Ectodermal cell (in vitro differentiated cells): ENCODE results near the gene ACVR2A.

Source experiments
- H3K27ac ChIP-seq: 2 replicates; pipeline ENCODE4 v1.7.0; 2013; ENCODE audit warnings: mild to moderate bottlenecking, low read depth, low read length; ENCODE audit not compliant: insufficient read depth, poor library complexity, severe bottlenecking
- H3K27me3 ChIP-seq: 2 replicates; pipeline ENCODE4 v1.7.0; 2013; ENCODE audit warnings: mild to moderate bottlenecking, low read length; ENCODE audit not compliant: insufficient read depth, control insufficient read depth, poor library complexity, severe bottlenecking
- H3K36me3 ChIP-seq: one replicate; pipeline ENCODE4 v1.7.0; 2013; ENCODE audit warnings: low read length; ENCODE audit not compliant: control insufficient read depth, insufficient read depth
- H3K4me1 ChIP-seq: one replicate; pipeline ENCODE4 v1.7.0; 2013; ENCODE audit warnings: low read length; ENCODE audit not compliant: control insufficient read depth, insufficient read depth
- H3K4me3 ChIP-seq: 2 replicates; pipeline ENCODE4 v1.7.0; 2013; ENCODE audit warnings: low read depth, low read length, control low read depth; ENCODE audit not compliant: insufficient read depth
- H3K9me3 ChIP-seq: 2 replicates; pipeline ENCODE4 v1.7.0; 2013; ENCODE audit warnings: mild to moderate bottlenecking, low read length, moderate library complexity; ENCODE audit not compliant: control insufficient read depth
- WGBS, 2 experiments: methylation state at CpG; one replicate each; pipeline ENCODE4 v1.1.7; 2013; ENCODE audit warnings: missing lambda C conversion rate in 2 of 2; 5-methylcytosine and 5-hydroxymethylcytosine counted together

The ACVR2A gene

DNA sequence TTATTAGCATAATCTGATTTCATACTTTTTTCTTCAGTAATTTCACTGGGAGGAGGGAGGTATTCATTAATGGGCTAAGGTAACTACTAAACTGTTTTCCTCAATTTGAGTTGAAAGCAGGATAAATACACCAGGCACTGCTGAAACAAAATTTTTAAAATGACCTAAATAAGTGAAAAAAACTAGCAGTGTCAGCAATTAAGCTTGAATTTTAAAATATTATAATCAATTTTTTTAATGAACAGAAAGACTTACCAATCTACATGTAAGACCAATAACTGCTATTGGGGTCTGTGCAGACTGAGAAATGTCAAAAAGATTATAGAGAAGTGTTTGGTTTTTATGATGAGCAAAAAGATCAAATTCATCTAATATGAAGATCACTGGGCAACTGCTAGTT is 107.3 kb downstream of the ACVR2A start:
- Histone ChIP-seq H3K4me3 (no peak overlapping the region), H3K9me3 (no peaks in the 10 kb centered on the region), H3K27ac (no peak overlapping the region), H3K36me3 (peaks cover 8% of the 10 kb centered on the region), H3K27me3 (no peaks in the 10 kb centered on the region), H3K4me1 (no peaks in the 10 kb centered on the region)

DNA sequence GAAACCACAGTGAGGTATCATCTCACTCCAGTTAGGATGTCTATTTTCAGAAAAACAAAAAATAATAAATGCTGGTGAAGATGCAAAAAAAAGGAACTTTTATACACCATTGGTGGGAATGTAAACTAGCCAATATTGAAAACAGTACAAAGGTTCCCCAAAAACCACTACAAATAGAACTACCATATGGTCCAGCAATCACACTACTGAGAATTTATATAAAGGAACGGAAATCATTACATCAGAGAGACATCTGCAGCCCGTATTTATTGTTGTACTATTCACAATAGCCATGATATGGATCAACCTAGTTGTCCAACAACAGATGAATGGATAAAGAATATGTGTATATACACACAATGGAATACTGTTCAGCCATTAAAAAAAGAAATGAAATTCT is 123.7 kb downstream of the ACVR2A start:
- no peaks in the 10 kb centered on the region for H3K27me3 ChIP-seq
- no peak overlapping the region for H3K4me3 ChIP-seq
- no peaks in the 10 kb centered on the region for H3K9me3 ChIP-seq
- no peaks in the 10 kb centered on the region for H3K36me3 ChIP-seq
- H3K4me1 ChIP-seq = no peaks in the 10 kb centered on the region
- WGBS, 2 experiments = 100% methylated on average over 2 of the region's 2 CpGs
- H3K27ac ChIP-seq = no peak overlapping the region

DNA sequence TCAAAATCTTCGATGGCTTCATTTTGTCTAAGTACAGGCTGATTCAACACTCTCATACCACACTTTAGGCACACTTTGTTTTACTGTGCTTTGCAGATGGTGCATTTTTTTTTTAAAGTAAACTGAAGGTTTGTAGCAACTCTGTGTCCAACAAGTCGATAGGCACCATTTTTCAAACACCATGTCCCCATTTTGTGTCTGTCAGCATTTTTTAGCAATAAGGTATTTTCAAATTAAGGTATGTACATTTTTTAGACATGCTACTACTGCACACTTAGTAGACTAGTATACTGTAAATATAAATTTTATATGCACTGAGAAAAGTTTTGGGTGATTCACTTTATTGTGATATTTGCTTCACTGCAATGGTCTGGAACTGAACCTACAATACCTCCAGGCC is 131.3 kb downstream of the ACVR2A start:
- H3K4me1 ChIP-seq = no peaks in the 10 kb centered on the region
- H3K27me3 ChIP-seq = no peaks in the 10 kb centered on the region
- H3K9me3 ChIP-seq = no peaks in the 10 kb centered on the region
- H3K27ac ChIP-seq = no peak overlapping the region
- H3K4me3 ChIP-seq = no peak overlapping the region
- no peaks in the 10 kb centered on the region for H3K36me3 ChIP-seq
- WGBS, 2 experiments = 96 to 100% methylated on average over 1 to 2 of the region's 2 CpGs

DNA sequence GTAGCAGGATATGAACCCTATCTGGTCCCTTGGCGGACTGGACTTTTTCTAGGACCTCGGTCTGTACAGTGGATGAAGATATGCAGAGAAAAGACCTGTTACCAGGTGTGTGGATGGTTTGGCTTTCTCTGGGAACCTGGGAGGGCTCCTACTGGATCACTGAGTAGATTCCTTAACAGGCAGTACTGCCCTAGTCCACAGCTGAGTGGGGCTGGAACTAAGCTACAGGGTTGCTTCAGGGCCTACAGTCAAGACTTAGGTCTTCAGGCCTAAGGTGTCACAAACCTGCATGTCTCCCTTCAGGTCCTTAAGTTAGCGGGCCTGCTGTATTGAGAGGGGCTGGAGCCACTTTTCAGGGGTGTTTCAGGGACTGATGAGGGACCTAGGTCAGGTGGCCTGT is 132.8 kb downstream of the ACVR2A start:
- Histone ChIP-seq H3K4me1 (no peaks in the 10 kb centered on the region), H3K4me3 (no peak overlapping the region), H3K36me3 (no peaks in the 10 kb centered on the region), H3K27ac (no peak overlapping the region), H3K9me3 (no peaks in the 10 kb centered on the region), H3K27me3 (no peaks in the 10 kb centered on the region)
- 93 to 98% methylated on average over 3 of the region's 3 CpGs for WGBS, 2 experiments
